GM10266 (cell line): ENCODE measurements around the gene NBEA.

ENCODE experiments used
- DNase-seq: peaks from one replicate; pipeline ENCODE4 v3.0.0; 2012; ENCODE audit errors: extremely low spot score
- CTCF ChIP-seq: IDR thresholded peaks from 2 replicates; pipeline ENCODE4 v1.5.1; 2012; ENCODE audit warnings: mild to moderate bottlenecking, low read depth; ENCODE audit not compliant: control insufficient read depth, insufficient read depth; ENCODE audit errors: missing control alignments

The NBEA gene

DNA sequence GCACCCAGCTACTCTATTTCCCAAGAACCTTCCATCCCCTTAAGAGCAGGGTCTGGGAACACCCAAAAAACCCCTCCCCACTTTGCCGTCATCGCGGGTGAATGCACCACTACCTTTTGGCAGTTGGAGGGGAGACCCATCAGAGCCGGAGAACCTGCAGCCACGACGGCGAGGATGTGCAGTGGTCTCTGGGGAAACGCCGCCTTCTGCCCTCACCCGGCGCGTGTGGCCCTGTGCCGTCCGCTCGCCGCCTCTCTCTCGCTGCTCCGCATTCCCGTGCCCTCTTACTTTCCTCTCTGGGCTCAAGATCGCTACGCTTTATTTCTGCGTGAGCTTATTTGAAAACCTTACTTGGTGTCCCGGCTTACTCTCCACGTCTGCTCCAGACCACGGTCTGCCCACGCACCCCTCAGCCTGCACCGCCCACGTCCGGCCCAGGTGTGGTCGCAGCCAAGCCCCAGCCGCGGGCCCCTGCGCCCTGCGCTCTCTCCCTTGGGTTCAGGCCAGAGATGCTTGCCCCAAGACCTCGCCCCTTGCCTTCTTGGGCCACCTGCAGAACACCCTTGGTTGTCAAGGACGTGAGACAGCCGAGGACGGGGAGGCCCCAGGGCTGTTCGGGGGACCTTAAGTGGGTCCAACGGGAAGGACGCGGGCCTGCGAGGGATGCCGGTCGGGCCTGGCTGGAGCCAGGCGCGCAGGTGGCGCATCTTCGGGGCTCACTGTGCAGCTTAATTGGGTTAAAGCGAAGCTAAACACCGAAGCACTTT lies 536.4 kb downstream of the NBEA start:
- TF ChIP-seq CTCF: no peak
- no peak for DNase-seq

DNA sequence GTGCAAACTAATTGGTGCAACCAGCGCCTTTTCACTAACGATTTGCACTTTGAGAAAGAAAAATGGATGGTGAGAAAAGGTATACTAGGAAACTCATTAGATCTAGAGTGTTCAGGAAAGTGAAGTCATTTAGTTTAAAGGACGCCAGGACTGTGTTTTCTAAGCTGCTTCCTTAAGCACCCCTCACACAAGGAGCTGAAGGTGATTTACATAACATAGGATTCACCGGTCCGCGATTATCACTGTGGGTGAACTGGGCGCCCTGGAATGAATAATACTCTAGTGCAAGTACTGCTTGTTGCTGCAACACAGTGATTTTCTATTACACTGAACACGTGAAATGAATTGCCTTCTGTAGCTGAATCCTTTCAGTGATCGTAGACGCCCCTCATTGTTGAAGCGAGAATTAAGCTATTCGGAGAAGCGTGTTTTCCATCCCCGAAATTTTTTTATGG lies 537.0 kb downstream of the NBEA start:
- no peak for DNase-seq
- no peak for TF ChIP-seq CTCF

GRCh38 chr13:35479706-35480105 lies 537.6 kb downstream of the NBEA start:
- no peak for TF ChIP-seq CTCF
- no peak for DNase-seq

DNA sequence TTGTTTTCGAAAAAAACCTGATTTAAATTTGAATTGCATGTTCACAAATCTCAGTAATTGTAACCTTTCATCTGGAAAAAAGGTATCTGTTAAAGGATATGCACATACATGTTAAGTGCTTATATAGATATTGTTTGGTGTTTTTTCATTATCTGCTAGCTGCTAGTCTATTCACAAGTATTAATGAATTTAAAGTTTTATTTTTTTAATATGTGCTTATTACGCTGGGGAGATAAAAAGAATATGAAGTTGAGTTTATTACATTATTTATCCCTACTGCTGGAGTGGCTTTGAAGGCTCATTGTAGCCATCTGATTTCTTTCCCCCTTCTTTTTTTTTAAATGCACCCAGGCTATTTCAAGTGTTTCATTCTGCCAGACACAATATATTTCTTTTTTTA lies 538.3 kb downstream of the NBEA start:
- no peak for TF ChIP-seq CTCF
- DNase-seq: no peak

DNA sequence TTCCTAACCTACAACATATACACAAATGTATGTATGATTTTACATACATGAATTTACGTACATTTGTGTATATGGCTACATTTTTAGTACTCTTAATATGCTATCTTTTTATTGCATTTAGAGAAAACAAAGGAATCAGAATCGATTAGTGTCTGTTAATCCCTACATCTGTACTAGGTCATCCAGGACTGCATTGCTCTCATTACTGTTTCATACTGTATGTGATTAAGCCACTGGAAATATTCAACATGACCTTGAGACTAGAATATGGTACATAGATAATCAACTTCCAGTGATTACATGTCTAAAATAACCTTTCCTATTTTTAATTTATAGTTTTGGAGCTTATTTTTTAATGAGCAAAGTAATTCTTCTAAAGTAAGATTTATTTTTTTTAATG lies 539.7 kb downstream of the NBEA start:
- no peak for DNase-seq
- TF ChIP-seq CTCF: no peak

DNA sequence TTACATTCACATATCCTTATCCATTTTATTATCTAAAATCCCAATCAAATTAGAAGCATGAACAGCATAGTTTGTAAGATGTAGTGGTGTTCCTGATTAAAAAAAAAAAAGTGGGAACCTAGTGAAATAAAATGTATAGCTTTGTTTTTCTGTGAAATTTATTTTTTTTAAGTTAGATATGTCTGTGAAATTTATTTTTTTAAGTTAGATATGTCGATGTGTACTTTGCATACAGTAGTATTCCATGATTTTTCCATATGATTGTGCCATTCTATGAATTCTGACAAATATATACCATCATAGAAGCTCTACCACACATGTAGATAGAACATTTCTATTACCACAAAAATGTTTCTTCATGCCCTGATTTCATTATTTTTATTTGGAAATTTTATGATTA lies 540.5 kb downstream of the NBEA start:
- no peak for TF ChIP-seq CTCF
- no peak for DNase-seq

- TF ChIP-seq CTCF: no peak
- no peak for DNase-seq
Measured at GRCh38 chr13:35483761-35484160, 541.7 kb downstream of the NBEA start.
